Activated B cell treated with CpG ODN at 0.5 μM for 24 hours (primary cell): ENCODE results near the gene IGF1R. TPM values are rescaled to one million over a fixed set of nuclear protein-coding genes. Genes with fewer than 3 reads are reported as not detected.

Source experiments
- ATAC-seq: fragments of 200-7000 bp; cut with Tn5 transposase; one replicate; pipeline ENCODE4 v1.10.0; 2021; ENCODE audit warnings: low read depth, mild to moderate bottlenecking, moderate library complexity
- CTCF ChIA-PET: fragments of 350-600 bp; sonication (Branson Sonifier 250); formaldehyde crosslinking; loops from one replicate; lab custom pipeline; 2021; ENCODE audit warnings: antibody characterized with exemption; lab: Charles Lee
- POLR2A ChIA-PET: fragments of 350-600 bp; sonication (Branson Sonifier 250); formaldehyde crosslinking; loops from one replicate; lab custom pipeline; 2021; ENCODE audit warnings: antibody characterized with exemption; lab: Charles Lee
- DNase-seq: peaks from one replicate; pipeline ENCODE4 v3.0.0; 2022
- H3K27ac Mint-ChIP-seq: one replicate; pipeline ENCODE4 v1.8.0; 2020; ENCODE audit warnings: mixed read lengths
- H3K27me3 Mint-ChIP-seq: one replicate; pipeline ENCODE4 v1.8.0; 2021; ENCODE audit warnings: mixed read lengths
- H3K36me3 Mint-ChIP-seq: one replicate; pipeline ENCODE4 v1.8.0; 2021; ENCODE audit warnings: low read depth, mixed read lengths
- H3K4me1 Mint-ChIP-seq: one replicate; pipeline ENCODE4 v1.8.0; 2021; ENCODE audit warnings: mixed read lengths
- H3K4me3 Mint-ChIP-seq: one replicate; pipeline ENCODE4 v1.8.0; 2020; ENCODE audit warnings: mild to moderate bottlenecking, mixed read lengths
- H3K9me3 Mint-ChIP-seq: one replicate; pipeline ENCODE4 v1.8.0; 2020; ENCODE audit warnings: mixed read lengths
- CTCF ChIP-seq: fragments of 200-600 bp; IDR thresholded peaks from one replicate; pipeline ENCODE4 v1.8.0; 2022; ENCODE audit warnings: antibody characterized with exemption, mild to moderate bottlenecking
- intact Hi-C: fragments of 100-400 bp; cut with micrococcal nuclease; formaldehyde crosslinking; loops from one replicate; pipeline ENCODE4 v1.15.1; 2024
- total RNA-seq: library from RNA; stranded (reverse); gene quantifications from 2 replicates; pipeline ENCODE4 v1.2.3, GENCODE V29; 2022

Gene IGF1R
- total RNA-seq, 1 donor from 2014 or later = 6.7 TPM

GRCh38 chr15:98720031-98720430 is 71.7 kb downstream of the IGF1R start:
- Mint-ChIP-seq H3K4me1 (peaks cover 7% of the 10 kb centered on the region), H3K4me3 (no peak overlapping the region), H3K9me3 (no peaks in the 10 kb centered on the region), H3K27ac (no peak overlapping the region), H3K27me3 (peaks cover 2% of the 10 kb centered on the region), H3K36me3 (no peaks in the 10 kb centered on the region)
- intact Hi-C loops = no loop called here
- no peak for TF ChIP-seq CTCF
- ATAC-seq = no peak
- POLR2A ChIA-PET = no interaction called here
- CTCF ChIA-PET = interaction anchor here (1.6 kb wide), 1 partner anchor 162 kb away, joined by 3 read pairs; no protein-coding TSS in a partner anchor
- no peak for DNase-seq

GRCh38 chr15:98720577-98721565 is 72.5 kb downstream of the IGF1R start:
- Mint-ChIP-seq H3K4me1 (peaks cover 7% of the 10 kb centered on the region), H3K4me3 (no peak overlapping the region), H3K9me3 (no peaks in the 10 kb centered on the region), H3K36me3 (no peaks in the 10 kb centered on the region), H3K27me3 (peaks cover 2% of the 10 kb centered on the region), H3K27ac (no peak overlapping the region)
- DNase-seq (no peak), ATAC-seq (no peak)
- intact Hi-C loops = no loop called here
- no peak for TF ChIP-seq CTCF
- POLR2A ChIA-PET = no interaction called here
- CTCF ChIA-PET = interaction anchor here (1.6 kb wide), 1 partner anchor 161 kb away, joined by 3 read pairs; no protein-coding TSS in a partner anchor

GRCh38 chr15:98722209-98722608 is 73.9 kb downstream of the IGF1R start:
- DNase-seq (no peak), ATAC-seq (no peak)
- ChIA-PET POLR2A (no interaction called here), CTCF (no interaction called here)
- H3K27me3 Mint-ChIP-seq = no peaks in the 10 kb centered on the region
- H3K36me3 Mint-ChIP-seq = no peaks in the 10 kb centered on the region
- H3K27ac Mint-ChIP-seq = no peak overlapping the region
- no peak for TF ChIP-seq CTCF
- no peak overlapping the region for H3K4me3 Mint-ChIP-seq
- intact Hi-C loops = no loop called here
- no peaks in the 10 kb centered on the region for H3K9me3 Mint-ChIP-seq
- H3K4me1 Mint-ChIP-seq = peaks cover 3% of the 10 kb centered on the region

GRCh38 chr15:98722645-98723044 is 74.3 kb downstream of the IGF1R start:
- no peak for ATAC-seq
- intact Hi-C loops = no loop called here
- Mint-ChIP-seq H3K36me3 (no peaks in the 10 kb centered on the region), H3K27ac (no peak overlapping the region), H3K4me1 (peaks cover 3% of the 10 kb centered on the region), H3K9me3 (no peaks in the 10 kb centered on the region), H3K4me3 (no peak overlapping the region), H3K27me3 (no peaks in the 10 kb centered on the region)
- DNase-seq = no peak
- POLR2A ChIA-PET = no interaction called here
- CTCF ChIA-PET = no interaction called here
- no peak for TF ChIP-seq CTCF

- H3K4me3 Mint-ChIP-seq = no peak overlapping the region
- TF ChIP-seq CTCF = no peak
- no peaks in the 10 kb centered on the region for H3K9me3 Mint-ChIP-seq
- intact Hi-C loops = no loop called here
- ChIA-PET CTCF (no interaction called here), POLR2A (no interaction called here)
- ATAC-seq (no peak), DNase-seq (no peak)
- H3K4me1 Mint-ChIP-seq = peaks cover 3% of the 10 kb centered on the region
- H3K27me3 Mint-ChIP-seq = no peaks in the 10 kb centered on the region
- H3K36me3 Mint-ChIP-seq = no peaks in the 10 kb centered on the region
- no peak overlapping the region for H3K27ac Mint-ChIP-seq
Observed at GRCh38 chr15:98723195-98723594, 74.9 kb downstream of the IGF1R start.
